Jurkat, Clone E6-1 (cell line): Measurements from ENCODE around the gene HCN3. TPM values are rescaled to one million over a fixed set of nuclear protein-coding genes. Genes with fewer than 3 reads are reported as not detected.
"Not testable (repeated sequence)": the region's sequence is repeated elsewhere in the genome, so short reads cannot be mapped to it uniquely, and the experiment has no call there.

Source experiments
- DNase-seq: peaks from one replicate; pipeline ENCODE4 v3.0.0-alpha.2; 2011; ENCODE audit warnings: low read depth, low spot score
- H3K4me3 ChIP-seq: 2 replicates; pipeline ENCODE4 v1.5.1; 2011; ENCODE audit warnings: mild to moderate bottlenecking, low read length, control low read depth, moderate library complexity
- polyA plus RNA-seq: library from polyadenylated mRNA; unstranded; fragments of >200 nt; gene quantifications from one replicate; pipeline ENCODE4 v1.2.1, GENCODE V29; 2012; ENCODE audit warnings: missing spikeins; ENCODE audit not compliant: insufficient read length, insufficient read depth

HCN3 gene
- polyA plus RNA-seq, result 13.9 TPM

- H3K4me3 ChIP-seq, result peak within 1 kb of the TSS; percentile 76
- DNase-seq, result peak; percentile 91
Measured at GRCh38 chr1:155277070-155277901, at the start of gene HCN3. Gene HCN3, plus strand, starts transcription at chr1:155277463. Its CDS starts 128 bp downstream, at chr1:155277591.

- H3K4me3 ChIP-seq, result peak overlapping the region; percentile 72
- no peak for DNase-seq
Measured at GRCh38 chr1:155228096-155228427, 49.2 kb upstream of the HCN3 start.

- not testable (repeated sequence) for DNase-seq
Measured at GRCh38 chr1:155231302-155231701, 46.0 kb upstream of the HCN3 start.

GRCh38 chr1:155232001-155232978 is 45.0 kb upstream of the HCN3 start:
- H3K4me3 ChIP-seq, DNase-seq: not testable (repeated sequence)

More at GRCh38 chr1:155231302-155231701, 46.0 kb upstream of the HCN3 start:
- H3K4me3 ChIP-seq, result not testable (repeated sequence)

- not testable (repeated sequence) for H3K4me3 ChIP-seq, DNase-seq
Measured at GRCh38 chr1:155233502-155233901, 43.8 kb upstream of the HCN3 start.

GRCh38 chr1:155235375-155235774 is 41.9 kb upstream of the HCN3 start:
- not testable (repeated sequence) for DNase-seq, H3K4me3 ChIP-seq

GRCh38 chr1:155236451-155236850 is 40.8 kb upstream of the HCN3 start:
- H3K4me3 ChIP-seq, result no peak overlapping the region
- no peak for DNase-seq

- peak; percentile 82 for DNase-seq
- peak overlapping the region; percentile 58 for H3K4me3 ChIP-seq
Measured at GRCh38 chr1:155241069-155241679, 36.1 kb upstream of the HCN3 start.

- H3K4me3 ChIP-seq, result no peak overlapping the region
- no peak for DNase-seq
Measured at GRCh38 chr1:155241841-155242264, 35.4 kb upstream of the HCN3 start.

GRCh38 chr1:155242805-155243358 is 34.4 kb upstream of the HCN3 start:
- peak overlapping the region; percentile 63 for H3K4me3 ChIP-seq
- no peak for DNase-seq

- peak; percentile 100 for DNase-seq
- H3K4me3 ChIP-seq, result peak overlapping the region; percentile 63
Measured at GRCh38 chr1:155244368-155245162, 32.7 kb upstream of the HCN3 start.

GRCh38 chr1:155245163-155245524 is 32.1 kb upstream of the HCN3 start:
- H3K4me3 ChIP-seq, result peak overlapping the region; percentile 58
- DNase-seq, result no peak

GRCh38 chr1:155246796-155247195 is 30.5 kb upstream of the HCN3 start:
- DNase-seq, H3K4me3 ChIP-seq: not testable (repeated sequence)

GRCh38 chr1:155247667-155248553 is 29.4 kb upstream of the HCN3 start:
- DNase-seq, result no peak
- no peak overlapping the region for H3K4me3 ChIP-seq

GRCh38 chr1:155250246-155250632 is 27.0 kb upstream of the HCN3 start:
- DNase-seq, result no peak
- H3K4me3 ChIP-seq, result no peak overlapping the region

GRCh38 chr1:155250633-155251449 is 26.4 kb upstream of the HCN3 start:
- peak; percentile 64 for DNase-seq
- no peak overlapping the region for H3K4me3 ChIP-seq

- DNase-seq, result no peak
- no peak overlapping the region for H3K4me3 ChIP-seq
Measured at GRCh38 chr1:155251566-155251965, 25.7 kb upstream of the HCN3 start.
